SU-DHL-6 (cell line): ENCODE data around the gene ATXN7.

Source experiments
- H2AFZ ChIP-seq: fragments of 200-600 bp; sonication (generic); 2 replicates; pipeline ENCODE4 v1.6.1; 2014; ENCODE audit warnings: low read depth, mild to moderate bottlenecking, moderate library complexity, mixed read lengths, antibody characterized with exemption, low read length; ENCODE audit not compliant: severe bottlenecking
- H3F3A ChIP-seq: fragments of 200-600 bp; shearing (Covaris generic); 2 replicates; pipeline ENCODE4 v1.6.0; 2016; ENCODE audit warnings: antibody characterized with exemption, mild to moderate bottlenecking; ENCODE audit not compliant: insufficient read depth
- H3K27ac ChIP-seq: fragments of 200-600 bp; sonication (generic); 2 replicates; pipeline ENCODE4 v1.5.1; 2016; ENCODE audit warnings: low read depth, mild to moderate bottlenecking, low read length, moderate library complexity, mixed read lengths
- H3K27me3 ChIP-seq: fragments of 200-600 bp; sonication (generic), shearing (Covaris generic); 2 replicates; pipeline ENCODE4 v1.6.0; 2014; ENCODE audit warnings: mild to moderate bottlenecking, low read length
- H3K36me3 ChIP-seq: fragments of 200-600 bp; sonication (generic); 2 replicates; pipeline ENCODE4 v1.6.1; 2014; ENCODE audit warnings: mild to moderate bottlenecking, low read length, mixed read lengths
- H3K4me2 ChIP-seq: fragments of 300-600, 200-600 bp; shearing (Covaris generic), sonication (generic); 2 replicates; pipeline ENCODE4 v1.6.0; 2014; ENCODE audit warnings: low read length, low read depth, mild to moderate bottlenecking; ENCODE audit not compliant: poor library complexity, severe bottlenecking
- H3K4me3 ChIP-seq: fragments of 200-600 bp; sonication (generic); 2 replicates; pipeline ENCODE4 v1.5.1; 2014; ENCODE audit warnings: antibody characterized with exemption, low read length, mild to moderate bottlenecking, mixed read lengths; ENCODE audit not compliant: insufficient read depth, poor library complexity, severe bottlenecking
- H3K79me2 ChIP-seq: fragments of 200-600 bp; sonication (generic); 2 replicates; pipeline ENCODE4 v1.6.1; 2014; ENCODE audit warnings: mild to moderate bottlenecking, low read length, moderate library complexity; ENCODE audit not compliant: insufficient read depth
- H3K9ac ChIP-seq: fragments of 200-600 bp; sonication (generic); 2 replicates; pipeline ENCODE4 v1.7.0; 2014; ENCODE audit warnings: mild to moderate bottlenecking, low read length
- H3K9me2 ChIP-seq: fragments of 200-600 bp; sonication (generic); replicated peaks from 2 replicates; pipeline ENCODE4 v1.6.1; 2014; ENCODE audit warnings: low read length; ENCODE audit not compliant: insufficient read depth
- H3K9me3 ChIP-seq: fragments of 200-600 bp; sonication (generic); 2 replicates; pipeline ENCODE4 v1.6.1; 2014; ENCODE audit warnings: low read length, mixed read lengths; ENCODE audit not compliant: insufficient read depth
- H4K20me1 ChIP-seq: fragments of 200-600 bp; sonication (generic); 2 replicates; pipeline ENCODE4 v1.6.1; 2014; ENCODE audit warnings: low read depth, mild to moderate bottlenecking, antibody characterized with exemption, low read length, moderate library complexity, mixed read lengths
- EZH2phosphoT487 ChIP-seq: fragments of 200-600 bp; sonication (generic), shearing (Covaris generic); conservative IDR thresholded peaks from 2 replicates; pipeline ENCODE4 v1.6.1; 2018; ENCODE audit warnings: mild to moderate bottlenecking, antibody characterized with exemption, low read length, moderate library complexity, mixed read lengths
- TF ChIP-seq, protein P1 (sequence below): fragments of 200-600 bp; sonication (generic); IDR thresholded peaks from one replicate; pipeline ENCODE4 v1.5.1; 2017; ENCODE audit warnings: antibody characterized with exemption, mild to moderate bottlenecking, low read length, moderate library complexity; ENCODE audit not compliant: insufficient read depth, poor library complexity, severe bottlenecking

ATXN7 gene

DNA sequence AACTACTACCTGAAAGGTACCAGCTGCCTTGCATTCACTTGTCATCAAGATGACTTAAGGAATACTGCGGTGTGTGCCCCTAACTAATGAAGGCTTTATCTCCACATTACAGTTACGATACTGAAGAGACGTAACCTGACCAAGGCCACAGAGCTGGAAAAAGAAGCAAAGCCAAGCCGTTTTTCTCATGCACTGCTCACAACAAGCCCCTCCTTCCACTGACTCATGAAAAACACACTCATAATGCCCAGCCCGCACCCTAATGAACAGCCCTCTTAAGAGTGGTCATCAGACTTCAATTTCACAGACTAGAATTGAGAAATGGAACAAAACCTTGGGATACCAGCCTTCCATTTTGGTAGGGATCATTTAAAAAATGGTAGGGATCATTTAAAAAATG is 148.0 kb downstream of the ATXN7 start:
- H3K36me3 ChIP-seq: peaks cover 74% of the 10 kb centered on the region
- H3K27me3 ChIP-seq: no peaks in the 10 kb centered on the region
- peaks cover 5% of the 10 kb centered on the region; the same call in 1 of the 2 replicates for H3K79me2 ChIP-seq
- peaks cover 5% of the 10 kb centered on the region; the same call in 1 of the 2 replicates for H3F3A ChIP-seq
- no peak overlapping the region for H3K27ac ChIP-seq
- H2AFZ ChIP-seq: no peak overlapping the region
- H3K9me3 ChIP-seq: no peaks in the 10 kb centered on the region
- no peaks in the 10 kb centered on the region for H3K9me2 ChIP-seq
- no peaks in the 10 kb centered on the region for H4K20me1 ChIP-seq
- no peak overlapping the region for H3K9ac ChIP-seq
- TF ChIP-seq, protein P1, sequence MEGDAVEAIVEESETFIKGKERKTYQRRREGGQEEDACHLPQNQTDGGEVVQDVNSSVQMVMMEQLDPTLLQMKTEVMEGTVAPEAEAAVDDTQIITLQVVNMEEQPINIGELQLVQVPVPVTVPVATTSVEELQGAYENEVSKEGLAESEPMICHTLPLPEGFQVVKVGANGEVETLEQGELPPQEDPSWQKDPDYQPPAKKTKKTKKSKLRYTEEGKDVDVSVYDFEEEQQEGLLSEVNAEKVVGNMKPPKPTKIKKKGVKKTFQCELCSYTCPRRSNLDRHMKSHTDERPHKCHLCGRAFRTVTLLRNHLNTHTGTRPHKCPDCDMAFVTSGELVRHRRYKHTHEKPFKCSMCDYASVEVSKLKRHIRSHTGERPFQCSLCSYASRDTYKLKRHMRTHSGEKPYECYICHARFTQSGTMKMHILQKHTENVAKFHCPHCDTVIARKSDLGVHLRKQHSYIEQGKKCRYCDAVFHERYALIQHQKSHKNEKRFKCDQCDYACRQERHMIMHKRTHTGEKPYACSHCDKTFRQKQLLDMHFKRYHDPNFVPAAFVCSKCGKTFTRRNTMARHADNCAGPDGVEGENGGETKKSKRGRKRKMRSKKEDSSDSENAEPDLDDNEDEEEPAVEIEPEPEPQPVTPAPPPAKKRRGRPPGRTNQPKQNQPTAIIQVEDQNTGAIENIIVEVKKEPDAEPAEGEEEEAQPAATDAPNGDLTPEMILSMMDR: no peak
- TF ChIP-seq EZH2phosphoT487: no peak
- no peak overlapping the region for H3K4me3 ChIP-seq
- no peak overlapping the region for H3K4me2 ChIP-seq

DNA sequence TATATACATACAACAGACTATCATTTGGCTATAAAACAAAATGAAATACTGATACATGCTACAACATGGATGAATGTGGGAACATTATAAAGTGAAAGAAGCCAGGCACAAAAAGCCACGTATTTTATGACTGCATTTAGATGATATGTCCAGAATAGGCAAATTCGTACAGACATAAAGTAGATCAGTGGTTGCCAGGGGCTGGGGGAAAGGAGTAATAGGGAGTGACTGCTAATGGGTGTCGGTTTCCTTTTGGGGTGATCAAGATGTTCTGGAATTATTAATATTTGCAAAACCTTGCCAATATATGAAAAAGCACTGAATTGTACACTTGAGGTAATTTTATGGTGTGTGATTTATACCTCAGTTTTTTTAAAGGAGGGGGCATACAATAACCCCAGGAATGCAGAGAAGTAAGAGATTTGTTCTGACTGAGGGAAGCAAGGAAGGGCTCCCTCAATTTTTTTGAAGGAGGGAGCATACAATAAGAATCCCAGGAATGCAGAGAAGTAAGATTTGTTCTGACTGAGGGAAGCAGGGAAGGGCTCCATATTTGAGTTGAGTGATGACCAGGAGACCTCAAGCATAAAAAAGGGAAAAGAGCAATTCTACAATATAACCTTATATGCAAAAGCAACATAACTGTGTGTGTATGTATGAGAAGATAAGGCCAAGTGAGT is 153.4 kb downstream of the ATXN7 start:
- H3K9me2 ChIP-seq: no peaks in the 10 kb centered on the region
- TF ChIP-seq EZH2phosphoT487: no peak
- TF ChIP-seq, protein P1: no peak
- H3K36me3 ChIP-seq: peaks cover 63% of the 10 kb centered on the region
- H3F3A ChIP-seq: peaks cover 15% of the 10 kb centered on the region; the same call in 1 of the 2 replicates
- no peaks in the 10 kb centered on the region for H3K27me3 ChIP-seq
- peaks cover 20% of the 10 kb centered on the region for H3K79me2 ChIP-seq
- no peak overlapping the region for H3K27ac ChIP-seq
- H4K20me1 ChIP-seq: 0 out of 2 replicates have a peak, but pooled peaks cover 5% of the 10 kb centered on the region
- H2AFZ ChIP-seq: no peak overlapping the region
- no peak overlapping the region for H3K4me3 ChIP-seq
- no peaks in the 10 kb centered on the region for H3K9me3 ChIP-seq
- no peak overlapping the region for H3K4me2 ChIP-seq
- H3K9ac ChIP-seq: no peak overlapping the region

DNA sequence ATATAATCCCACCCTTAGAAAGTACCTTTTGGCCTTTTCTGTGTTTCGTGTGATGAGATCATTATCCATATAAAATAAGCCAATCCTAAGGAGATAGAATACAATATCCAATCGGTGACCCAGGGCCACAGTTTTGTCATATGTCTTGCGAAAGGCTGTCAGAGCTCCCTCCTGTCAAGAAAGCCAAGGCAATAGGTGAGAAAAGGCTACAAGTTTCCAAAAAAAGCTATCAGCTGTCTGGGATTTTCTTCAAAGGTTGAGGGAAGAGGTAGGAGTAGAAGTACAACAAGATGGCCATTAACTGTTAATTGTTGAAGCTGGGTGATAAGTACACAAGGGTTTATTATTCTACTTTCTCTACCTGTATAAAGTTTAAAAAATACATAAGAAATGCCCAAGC is 155.6 kb downstream of the ATXN7 start:
- H3K27me3 ChIP-seq: no peaks in the 10 kb centered on the region
- no peak overlapping the region for H3K27ac ChIP-seq
- H3K36me3 ChIP-seq: peaks cover 43% of the 10 kb centered on the region
- no peak overlapping the region for H3K9ac ChIP-seq
- peaks cover 12% of the 10 kb centered on the region; the same call in 1 of the 2 replicates for H3F3A ChIP-seq
- TF ChIP-seq EZH2phosphoT487: no peak
- H3K9me3 ChIP-seq: no peaks in the 10 kb centered on the region
- no peak overlapping the region for H3K4me2 ChIP-seq
- H3K9me2 ChIP-seq: no peaks in the 10 kb centered on the region
- H2AFZ ChIP-seq: no peak overlapping the region
- H3K4me3 ChIP-seq: no peak overlapping the region
- peaks cover 24% of the 10 kb centered on the region for H3K79me2 ChIP-seq
- peaks cover 5% of the 10 kb centered on the region; the same call in 1 of the 2 replicates for H4K20me1 ChIP-seq

DNA sequence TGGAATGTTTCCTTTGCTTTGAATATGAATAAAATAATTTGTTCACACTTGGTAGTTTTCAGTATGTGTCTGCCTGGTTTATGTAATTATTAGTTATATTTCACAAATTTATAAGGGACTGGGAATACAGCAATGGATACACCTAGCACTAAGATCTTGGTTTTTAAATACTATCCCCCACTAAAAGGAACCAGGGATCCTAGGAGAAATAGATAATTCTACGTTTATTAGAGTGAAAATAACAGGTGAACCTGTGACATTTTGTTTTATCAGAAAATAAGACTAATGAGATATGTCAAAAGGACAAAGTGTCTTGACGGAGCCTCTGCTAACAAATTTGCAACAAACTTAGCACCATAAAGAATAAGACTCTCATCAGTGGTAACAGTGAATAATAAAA is 156.2 kb downstream of the ATXN7 start:
- Histone ChIP-seq H3K36me3 (peaks cover 39% of the 10 kb centered on the region), H3K9ac (no peak overlapping the region)

More for the DNA sequence above, 156.2 kb downstream of the ATXN7 start:
- peaks cover 12% of the 10 kb centered on the region; the same call in 1 of the 2 replicates for H3F3A ChIP-seq
- peak overlapping the region; percentile 22 for H3K4me2 ChIP-seq
- H3K9me3 ChIP-seq: no peaks in the 10 kb centered on the region
- H4K20me1 ChIP-seq: peaks cover 5% of the 10 kb centered on the region; the same call in 1 of the 2 replicates
- TF ChIP-seq EZH2phosphoT487: no peak
- TF ChIP-seq, protein P1: no peak
- peaks cover 24% of the 10 kb centered on the region for H3K79me2 ChIP-seq
- no peak overlapping the region for H3K4me3 ChIP-seq
- H3K9me2 ChIP-seq: no peaks in the 10 kb centered on the region
- no peaks in the 10 kb centered on the region for H3K27me3 ChIP-seq
- no peak overlapping the region for H2AFZ ChIP-seq
- H3K27ac ChIP-seq: no peak overlapping the region
